Testis (tissue), 2 donors: ENCODE data around the gene PLOD3.

ENCODE experiments used
- CTCF ChIP-seq, 3 experiments: fragments of 450-650 bp in 2 of 3; fragments of 200-600 bp in 1 of 3; sonication (generic) in 1 of 3; IDR thresholded peaks; one replicate each; pipeline ENCODE4 v1.5.1; 2016 to 2019; ENCODE audit warnings: antibody characterized with exemption in 3 of 3, mild to moderate bottlenecking in 2 of 3, moderate library complexity in 1 of 3
- POLR2A ChIP-seq: fragments of 450-650 bp; IDR thresholded peaks from one replicate; pipeline ENCODE4 v1.6.1; 2017; ENCODE audit warnings: antibody characterized with exemption, mild to moderate bottlenecking, moderate library complexity

GRCh38 chr7:101160910-101161309 lies 56.5 kb downstream of the PLOD3 start:
- TF ChIP-seq CTCF (IDR thresholded peaks at IDR 0.05) (no peak), POLR2A (no peak)
